H1 (cell line): ENCODE data around the gene MYMX. TPM values are rescaled to one million over a fixed set of nuclear protein-coding genes. Genes with fewer than 3 reads are reported as not detected.

Experiments
- GABPA ChIP-seq: IDR thresholded peaks from 2 replicates; pipeline ENCODE4 v1.6.1; 2011; ENCODE audit warnings: mild to moderate bottlenecking, low read length, moderate library complexity, borderline replicate concordance; ENCODE audit not compliant: insufficient read depth
- JUN ChIP-seq: IDR thresholded peaks from 2 replicates; pipeline ENCODE4 v1.6.1; 2011; ENCODE audit warnings: low read depth, mild to moderate bottlenecking, improper control_type of control experiment, low read length
- RAD21 ChIP-seq, 2 experiments: IDR thresholded peaks in 1 of 2; conservative IDR thresholded peaks in 1 of 2; 2 replicates each; pipeline ENCODE4 v1.6.1; 2011; ENCODE audit warnings: low read depth in 2 of 2, low read length in 2 of 2, improper control_type of control experiment in 1 of 2, inconsistent platforms in 1 of 2, mild to moderate bottlenecking in 1 of 2, moderate library complexity in 1 of 2
- SRF ChIP-seq: IDR thresholded peaks from 2 replicates; pipeline ENCODE4 v1.6.1; 2011; ENCODE audit warnings: mild to moderate bottlenecking, low read depth, low read length, moderate library complexity
- ZNF274 ChIP-seq: IDR thresholded peaks from 2 replicates; pipeline ENCODE4 v1.7.0; 2012; ENCODE audit warnings: low read length, borderline replicate concordance; ENCODE audit errors: extremely low read depth
- polyA plus RNA-seq, 7 experiments: library from polyadenylated mRNA; depleted of rRNA in 3 of 7; stranded (reverse) in 5 of 7; unstranded in 2 of 7; fragments of >200 nt in 5 of 7; fragments of 200-250 nt in 2 of 7; gene quantifications; 1 replicate in 5 of 7; 2 replicates in 1 of 7; 4 replicates in 1 of 7; pipeline versions ENCODE4 v1.2.1 to v1.2.3, GENCODE V29; 2011 to 2013; ENCODE audit warnings: missing spikeins in 2 of 7, mixed read lengths in 2 of 7
- total RNA-seq: library from RNA; stranded (reverse); fragmentation: NEBNext Ultra II Directional; extraction: Animal tissue kit (Norgen Biotek cat#: 25700); gene quantifications from 2 replicates; pipeline ENCODE4 v1.2.1, GENCODE V29; 2021
- TF ChIP-seq, protein P1 (sequence below): fragments of 300-600 bp; sonication (generic); IDR thresholded peaks from 2 replicates; pipeline ENCODE4 v1.7.1; 2012; ENCODE audit warnings: low read length, moderate library complexity, mild to moderate bottlenecking, inconsistent platforms; ENCODE audit not compliant: insufficient replicate concordance
- TF ChIP-seq, protein P2 (sequence below): IDR thresholded peaks from 2 replicates; pipeline ENCODE4 v1.6.1; 2012; ENCODE audit warnings: low read length, inconsistent platforms
- TF ChIP-seq, protein P3 (sequence below): IDR thresholded peaks from 2 replicates; pipeline ENCODE4 v1.6.1; 2011; ENCODE audit warnings: low read length, improper control_type of control experiment

MYMX gene
- total and polyA plus RNA-seq, 2 of the 8 experiments (the other 6 are each of a cell fraction or from before 2014, with no cell fraction given) = 4.7 to 6.9 TPM

DNA sequence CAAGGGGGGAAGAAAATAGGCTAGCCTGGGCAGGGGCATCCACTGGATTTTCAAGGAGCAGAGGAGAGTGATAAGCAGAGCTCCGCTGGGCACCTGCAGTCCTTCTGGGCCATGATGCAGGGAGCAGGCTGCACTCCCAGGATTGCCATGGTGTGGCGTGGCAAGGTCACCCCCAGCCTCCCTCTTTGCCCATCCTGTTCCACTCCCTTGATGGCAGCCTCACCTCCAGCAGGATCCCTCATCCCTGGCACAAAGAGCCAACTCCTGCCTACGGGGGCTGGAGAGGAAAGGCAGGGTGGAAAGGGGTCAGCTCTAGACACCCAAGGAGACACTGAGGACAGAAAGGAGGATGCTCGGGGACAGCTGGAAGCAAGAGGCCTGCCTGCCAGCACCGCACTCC lies 22.4 kb upstream of the MYMX start (continued):
- TF ChIP-seq, protein P1, sequence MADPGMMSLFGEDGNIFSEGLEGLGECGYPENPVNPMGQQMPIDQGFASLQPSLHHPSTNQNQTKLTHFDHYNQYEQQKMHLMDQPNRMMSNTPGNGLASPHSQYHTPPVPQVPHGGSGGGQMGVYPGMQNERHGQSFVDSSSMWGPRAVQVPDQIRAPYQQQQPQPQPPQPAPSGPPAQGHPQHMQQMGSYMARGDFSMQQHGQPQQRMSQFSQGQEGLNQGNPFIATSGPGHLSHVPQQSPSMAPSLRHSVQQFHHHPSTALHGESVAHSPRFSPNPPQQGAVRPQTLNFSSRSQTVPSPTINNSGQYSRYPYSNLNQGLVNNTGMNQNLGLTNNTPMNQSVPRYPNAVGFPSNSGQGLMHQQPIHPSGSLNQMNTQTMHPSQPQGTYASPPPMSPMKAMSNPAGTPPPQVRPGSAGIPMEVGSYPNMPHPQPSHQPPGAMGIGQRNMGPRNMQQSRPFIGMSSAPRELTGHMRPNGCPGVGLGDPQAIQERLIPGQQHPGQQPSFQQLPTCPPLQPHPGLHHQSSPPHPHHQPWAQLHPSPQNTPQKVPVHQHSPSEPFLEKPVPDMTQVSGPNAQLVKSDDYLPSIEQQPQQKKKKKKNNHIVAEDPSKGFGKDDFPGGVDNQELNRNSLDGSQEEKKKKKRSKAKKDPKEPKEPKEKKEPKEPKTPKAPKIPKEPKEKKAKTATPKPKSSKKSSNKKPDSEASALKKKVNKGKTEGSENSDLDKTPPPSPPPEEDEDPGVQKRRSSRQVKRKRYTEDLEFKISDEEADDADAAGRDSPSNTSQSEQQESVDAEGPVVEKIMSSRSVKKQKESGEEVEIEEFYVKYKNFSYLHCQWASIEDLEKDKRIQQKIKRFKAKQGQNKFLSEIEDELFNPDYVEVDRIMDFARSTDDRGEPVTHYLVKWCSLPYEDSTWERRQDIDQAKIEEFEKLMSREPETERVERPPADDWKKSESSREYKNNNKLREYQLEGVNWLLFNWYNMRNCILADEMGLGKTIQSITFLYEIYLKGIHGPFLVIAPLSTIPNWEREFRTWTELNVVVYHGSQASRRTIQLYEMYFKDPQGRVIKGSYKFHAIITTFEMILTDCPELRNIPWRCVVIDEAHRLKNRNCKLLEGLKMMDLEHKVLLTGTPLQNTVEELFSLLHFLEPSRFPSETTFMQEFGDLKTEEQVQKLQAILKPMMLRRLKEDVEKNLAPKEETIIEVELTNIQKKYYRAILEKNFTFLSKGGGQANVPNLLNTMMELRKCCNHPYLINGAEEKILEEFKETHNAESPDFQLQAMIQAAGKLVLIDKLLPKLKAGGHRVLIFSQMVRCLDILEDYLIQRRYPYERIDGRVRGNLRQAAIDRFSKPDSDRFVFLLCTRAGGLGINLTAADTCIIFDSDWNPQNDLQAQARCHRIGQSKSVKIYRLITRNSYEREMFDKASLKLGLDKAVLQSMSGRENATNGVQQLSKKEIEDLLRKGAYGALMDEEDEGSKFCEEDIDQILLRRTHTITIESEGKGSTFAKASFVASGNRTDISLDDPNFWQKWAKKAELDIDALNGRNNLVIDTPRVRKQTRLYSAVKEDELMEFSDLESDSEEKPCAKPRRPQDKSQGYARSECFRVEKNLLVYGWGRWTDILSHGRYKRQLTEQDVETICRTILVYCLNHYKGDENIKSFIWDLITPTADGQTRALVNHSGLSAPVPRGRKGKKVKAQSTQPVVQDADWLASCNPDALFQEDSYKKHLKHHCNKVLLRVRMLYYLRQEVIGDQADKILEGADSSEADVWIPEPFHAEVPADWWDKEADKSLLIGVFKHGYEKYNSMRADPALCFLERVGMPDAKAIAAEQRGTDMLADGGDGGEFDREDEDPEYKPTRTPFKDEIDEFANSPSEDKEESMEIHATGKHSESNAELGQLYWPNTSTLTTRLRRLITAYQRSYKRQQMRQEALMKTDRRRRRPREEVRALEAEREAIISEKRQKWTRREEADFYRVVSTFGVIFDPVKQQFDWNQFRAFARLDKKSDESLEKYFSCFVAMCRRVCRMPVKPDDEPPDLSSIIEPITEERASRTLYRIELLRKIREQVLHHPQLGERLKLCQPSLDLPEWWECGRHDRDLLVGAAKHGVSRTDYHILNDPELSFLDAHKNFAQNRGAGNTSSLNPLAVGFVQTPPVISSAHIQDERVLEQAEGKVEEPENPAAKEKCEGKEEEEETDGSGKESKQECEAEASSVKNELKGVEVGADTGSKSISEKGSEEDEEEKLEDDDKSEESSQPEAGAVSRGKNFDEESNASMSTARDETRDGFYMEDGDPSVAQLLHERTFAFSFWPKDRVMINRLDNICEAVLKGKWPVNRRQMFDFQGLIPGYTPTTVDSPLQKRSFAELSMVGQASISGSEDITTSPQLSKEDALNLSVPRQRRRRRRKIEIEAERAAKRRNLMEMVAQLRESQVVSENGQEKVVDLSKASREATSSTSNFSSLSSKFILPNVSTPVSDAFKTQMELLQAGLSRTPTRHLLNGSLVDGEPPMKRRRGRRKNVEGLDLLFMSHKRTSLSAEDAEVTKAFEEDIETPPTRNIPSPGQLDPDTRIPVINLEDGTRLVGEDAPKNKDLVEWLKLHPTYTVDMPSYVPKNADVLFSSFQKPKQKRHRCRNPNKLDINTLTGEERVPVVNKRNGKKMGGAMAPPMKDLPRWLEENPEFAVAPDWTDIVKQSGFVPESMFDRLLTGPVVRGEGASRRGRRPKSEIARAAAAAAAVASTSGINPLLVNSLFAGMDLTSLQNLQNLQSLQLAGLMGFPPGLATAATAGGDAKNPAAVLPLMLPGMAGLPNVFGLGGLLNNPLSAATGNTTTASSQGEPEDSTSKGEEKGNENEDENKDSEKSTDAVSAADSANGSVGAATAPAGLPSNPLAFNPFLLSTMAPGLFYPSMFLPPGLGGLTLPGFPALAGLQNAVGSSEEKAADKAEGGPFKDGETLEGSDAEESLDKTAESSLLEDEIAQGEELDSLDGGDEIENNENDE = no peak
- TF ChIP-seq, protein P2, sequence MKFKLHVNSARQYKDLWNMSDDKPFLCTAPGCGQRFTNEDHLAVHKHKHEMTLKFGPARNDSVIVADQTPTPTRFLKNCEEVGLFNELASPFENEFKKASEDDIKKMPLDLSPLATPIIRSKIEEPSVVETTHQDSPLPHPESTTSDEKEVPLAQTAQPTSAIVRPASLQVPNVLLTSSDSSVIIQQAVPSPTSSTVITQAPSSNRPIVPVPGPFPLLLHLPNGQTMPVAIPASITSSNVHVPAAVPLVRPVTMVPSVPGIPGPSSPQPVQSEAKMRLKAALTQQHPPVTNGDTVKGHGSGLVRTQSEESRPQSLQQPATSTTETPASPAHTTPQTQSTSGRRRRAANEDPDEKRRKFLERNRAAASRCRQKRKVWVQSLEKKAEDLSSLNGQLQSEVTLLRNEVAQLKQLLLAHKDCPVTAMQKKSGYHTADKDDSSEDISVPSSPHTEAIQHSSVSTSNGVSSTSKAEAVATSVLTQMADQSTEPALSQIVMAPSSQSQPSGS = no peak
- TF ChIP-seq GABPA (no peak), ZNF274 (no peak), SRF (no peak), JUN (no peak), RAD21 (IDR thresholded peaks at IDR 0.05 in 1 of 2, conservative IDR thresholded peaks at IDR 0.05 in 1 of 2; ENCODE audit: low read depth in 2 of 2, low read length in 2 of 2) (no peak)
- TF ChIP-seq, protein P3, sequence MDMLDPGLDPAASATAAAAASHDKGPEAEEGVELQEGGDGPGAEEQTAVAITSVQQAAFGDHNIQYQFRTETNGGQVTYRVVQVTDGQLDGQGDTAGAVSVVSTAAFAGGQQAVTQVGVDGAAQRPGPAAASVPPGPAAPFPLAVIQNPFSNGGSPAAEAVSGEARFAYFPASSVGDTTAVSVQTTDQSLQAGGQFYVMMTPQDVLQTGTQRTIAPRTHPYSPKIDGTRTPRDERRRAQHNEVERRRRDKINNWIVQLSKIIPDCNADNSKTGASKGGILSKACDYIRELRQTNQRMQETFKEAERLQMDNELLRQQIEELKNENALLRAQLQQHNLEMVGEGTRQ = no peak
